Thoracic aorta (tissue), 2 donors: ENCODE results near the gene LILRB3. TPM values are rescaled to one million over a fixed set of nuclear protein-coding genes. Genes with fewer than 3 reads are reported as not detected.

Experiments used
- ATAC-seq: fragments of 150-250 bp; one replicate; pipeline ENCODE4 v1.8.0; 2017; ENCODE audit warnings: low read depth; ENCODE audit not compliant: insufficient number of reproducible peaks, low FRiP score
- DNase-seq: peaks from one replicate; pipeline ENCODE4 v3.0.0-alpha.2; 2020; ENCODE audit warnings: low spot score
- H3K27ac ChIP-seq, 2 donors: fragments of 200-600 bp; sonication (generic); 1 replicate in 1 of 2; 2 replicates in 1 of 2; pipeline ENCODE4 v1.5.1; 2016; ENCODE audit warnings: mild to moderate bottlenecking in 2 of 2, moderate library complexity in 2 of 2
- H3K27me3 ChIP-seq: fragments of 200-600 bp; sonication (generic); replicated peaks from 2 replicates; pipeline ENCODE4 v1.6.0; 2016; ENCODE audit warnings: mild to moderate bottlenecking; ENCODE audit not compliant: insufficient read depth
- H3K36me3 ChIP-seq: fragments of 200-600 bp; sonication (generic); one replicate; pipeline ENCODE4 v1.5.1; 2016
- H3K4me1 ChIP-seq, 2 donors: fragments of 200-600 bp; sonication (generic); 1 replicate in 1 of 2; 2 replicates in 1 of 2; pipeline versions ENCODE4 v1.5.1 to v1.6.0; 2016; ENCODE audit warnings: low read depth in 2 of 2, mild to moderate bottlenecking in 1 of 2; ENCODE audit not compliant: control insufficient read depth in 1 of 2
- H3K4me3 ChIP-seq: fragments of 200-600 bp; sonication (generic); 2 replicates; pipeline ENCODE4 v1.5.1; 2016; ENCODE audit warnings: mild to moderate bottlenecking
- H3K9me3 ChIP-seq: fragments of 200-600 bp; sonication (generic); 2 replicates; pipeline ENCODE4 v1.5.1; 2016
- CTCF ChIP-seq: fragments of 200-600 bp; sonication (generic); IDR thresholded peaks from one replicate; pipeline ENCODE4 v1.5.1; 2019; ENCODE audit warnings: antibody characterized with exemption
- total RNA-seq, 2 donors: library from RNA; depleted of rRNA; stranded (reverse); fragments of >200 nt; gene quantifications; one replicate each; pipeline versions ENCODE4 v1.1.0 to v1.2.3, GENCODE V29; 2016

LILRB3 gene
- total RNA-seq, 2 donors from 2014 or later = 21.9 to 71.5 TPM

GRCh38 chr19:54254195-54254906, 31.5 kb upstream of the LILRB3 start:
- no peak for ATAC-seq
- DNase-seq = no peak

DNA sequence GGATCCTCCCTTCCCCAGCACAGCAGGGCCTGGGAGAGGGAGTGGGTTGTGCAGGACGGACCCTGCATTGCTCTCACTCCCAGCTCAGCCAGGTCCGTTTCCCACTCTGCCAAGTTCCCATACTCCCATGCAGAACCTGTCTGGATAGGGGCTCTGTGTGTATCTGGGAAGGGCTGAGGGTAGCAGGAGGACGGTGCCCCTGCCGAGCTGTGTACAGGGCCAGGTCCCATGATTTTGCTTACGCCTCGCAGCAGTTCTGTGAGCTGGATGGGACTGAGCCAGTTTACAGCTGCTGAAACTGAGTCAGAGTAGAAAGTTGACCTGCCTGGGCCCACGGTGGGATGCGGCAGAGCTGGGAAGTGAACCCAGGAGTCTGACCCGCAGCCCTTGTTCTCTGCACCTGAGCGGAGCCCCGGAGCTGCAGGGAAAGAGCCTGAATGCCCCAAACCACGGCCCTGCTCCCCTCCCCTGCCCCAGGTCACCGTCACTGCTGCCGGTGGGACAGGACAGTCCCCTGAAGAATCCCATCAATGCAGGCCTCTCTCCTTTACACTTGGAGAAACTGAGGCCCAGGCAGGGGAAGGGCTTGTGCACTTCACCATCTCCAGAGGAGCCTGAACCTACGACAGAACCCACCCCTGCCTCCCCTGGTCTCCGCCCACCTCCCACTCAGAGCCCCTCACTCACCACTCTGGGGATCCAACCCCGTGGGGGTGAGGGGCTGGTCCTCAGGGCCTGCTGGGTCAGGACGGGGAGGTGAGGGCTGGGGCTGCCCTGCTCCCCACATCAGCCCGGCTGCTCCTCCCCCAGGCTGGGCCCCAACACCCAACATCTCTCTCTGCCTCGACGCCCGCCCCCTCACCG, 30.8 kb upstream of the LILRB3 start:
- no peak for TF ChIP-seq CTCF
- ATAC-seq (no peak), DNase-seq (no peak)
- no peaks in the 10 kb centered on the region for H3K9me3 ChIP-seq
- H3K27me3 ChIP-seq = no peaks in the 10 kb centered on the region
- H3K27ac ChIP-seq = no peak overlapping the region
- H3K36me3 ChIP-seq = no peaks in the 10 kb centered on the region
- H3K4me3 ChIP-seq = no peak overlapping the region
- no peaks in the 10 kb centered on the region for H3K4me1 ChIP-seq

More at GRCh38 chr19:54254195-54254906, 31.5 kb upstream of the LILRB3 start:
- H3K4me3 ChIP-seq = no peak overlapping the region
- H3K36me3 ChIP-seq = no peaks in the 10 kb centered on the region
- no peaks in the 10 kb centered on the region for H3K4me1 ChIP-seq
- no peaks in the 10 kb centered on the region for H3K9me3 ChIP-seq
- no peak overlapping the region for H3K27ac ChIP-seq
- no peaks in the 10 kb centered on the region for H3K27me3 ChIP-seq
- no peak for TF ChIP-seq CTCF

DNA sequence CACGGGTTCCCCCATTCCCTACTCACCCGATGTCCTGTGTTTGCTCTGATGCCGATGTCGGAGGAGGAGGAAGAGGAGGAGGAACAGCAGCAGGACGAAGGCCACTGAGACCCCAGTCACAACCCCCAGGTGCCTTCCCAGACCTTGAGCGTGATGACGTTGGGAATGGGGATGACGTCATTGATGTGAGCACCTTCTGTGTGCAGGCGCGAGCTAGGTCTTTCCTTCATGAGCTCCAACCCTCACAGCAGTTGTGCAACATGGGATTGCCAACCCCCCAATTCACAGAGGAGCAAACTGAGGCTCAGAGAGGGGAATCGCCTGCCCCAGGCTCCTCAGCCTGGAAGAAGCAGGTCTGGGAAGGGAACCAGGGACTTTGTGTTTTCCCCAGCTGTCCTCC, 30.0 kb upstream of the LILRB3 start:
- no peak for TF ChIP-seq CTCF

DNA sequence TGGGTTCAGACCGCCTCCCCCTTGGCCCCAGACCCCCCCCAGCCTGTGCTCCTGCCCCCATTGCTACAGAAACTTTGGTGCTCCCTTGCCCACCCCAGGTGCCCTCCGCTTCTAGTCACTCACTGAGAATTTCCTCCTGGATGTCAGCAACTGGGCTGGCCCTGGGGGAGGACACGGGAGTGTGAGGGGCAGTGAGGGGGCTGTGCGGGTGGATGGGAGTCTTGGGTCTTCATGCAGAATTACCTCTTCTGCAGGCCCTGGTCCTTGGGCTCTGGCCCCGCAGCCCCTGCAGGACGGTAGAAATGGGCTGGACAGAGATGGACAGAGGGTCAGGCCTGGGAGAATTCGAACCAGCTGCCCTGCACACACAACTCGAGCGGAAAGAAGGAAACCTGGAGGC, 29.4 kb upstream of the LILRB3 start:
- no peak overlapping the region for H3K4me3 ChIP-seq
- DNase-seq (no peak), ATAC-seq (no peak)
- no peak for TF ChIP-seq CTCF
- H3K4me1 ChIP-seq = no peaks in the 10 kb centered on the region
- no peaks in the 10 kb centered on the region for H3K27me3 ChIP-seq
- no peak overlapping the region for H3K27ac ChIP-seq
- H3K9me3 ChIP-seq = no peaks in the 10 kb centered on the region
- H3K36me3 ChIP-seq = no peaks in the 10 kb centered on the region

More for the DNA sequence above, 30.0 kb upstream of the LILRB3 start:
- H3K4me3 ChIP-seq = no peak overlapping the region
- no peaks in the 10 kb centered on the region for H3K36me3 ChIP-seq
- H3K9me3 ChIP-seq = no peaks in the 10 kb centered on the region
- H3K27me3 ChIP-seq = no peaks in the 10 kb centered on the region
- DNase-seq (no peak), ATAC-seq (no peak)
- no peaks in the 10 kb centered on the region for H3K4me1 ChIP-seq
- no peak overlapping the region for H3K27ac ChIP-seq

DNA sequence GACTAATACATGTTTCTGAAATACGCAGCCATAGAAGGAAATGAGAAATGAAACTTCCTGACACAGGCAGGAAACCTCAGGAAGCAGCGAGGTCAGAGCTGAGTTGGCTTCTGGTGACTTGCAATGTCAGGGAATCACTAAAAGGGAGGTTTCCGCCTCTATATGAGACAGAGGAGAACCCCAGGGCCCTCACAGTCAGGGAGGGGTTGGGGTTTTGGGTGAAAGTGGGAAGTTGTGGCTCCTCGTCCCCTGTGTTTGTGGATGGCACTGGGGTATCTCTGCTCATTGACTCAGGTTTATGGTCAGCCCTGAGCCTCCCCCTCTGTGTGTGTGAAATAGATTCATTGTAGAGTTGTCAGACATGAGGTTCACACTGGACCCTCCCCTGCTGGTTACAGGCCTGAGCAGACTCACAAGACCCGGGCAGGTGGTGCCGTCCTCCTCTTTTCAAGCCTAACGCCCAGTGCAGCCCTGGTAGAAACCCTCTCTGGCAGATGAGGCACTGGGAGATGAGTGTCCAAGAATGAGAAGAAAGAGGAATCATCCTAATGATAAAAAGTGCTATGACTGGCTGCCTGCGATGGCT, 25.3 kb upstream of the LILRB3 start:
- ATAC-seq (no peak), DNase-seq (no peak)
- no peaks in the 10 kb centered on the region for H3K9me3 ChIP-seq
- no peak for TF ChIP-seq CTCF
- no peak overlapping the region for H3K27ac ChIP-seq
- H3K4me3 ChIP-seq = no peak overlapping the region
- H3K4me1 ChIP-seq = no peaks in the 10 kb centered on the region
- no peaks in the 10 kb centered on the region for H3K27me3 ChIP-seq
- H3K36me3 ChIP-seq = no peaks in the 10 kb centered on the region
